HG03342 (cell line): ENCODE data around the gene IRF9.

Experiments
- ATAC-seq: cut with Tn5 transposase; IDR thresholded peaks from one replicate; pipeline ENCODE4 v1.9.1; 2021; ENCODE audit warnings: mild to moderate bottlenecking, moderate library complexity; ENCODE audit not compliant: unreplicated experiment

IRF9 gene

DNA sequence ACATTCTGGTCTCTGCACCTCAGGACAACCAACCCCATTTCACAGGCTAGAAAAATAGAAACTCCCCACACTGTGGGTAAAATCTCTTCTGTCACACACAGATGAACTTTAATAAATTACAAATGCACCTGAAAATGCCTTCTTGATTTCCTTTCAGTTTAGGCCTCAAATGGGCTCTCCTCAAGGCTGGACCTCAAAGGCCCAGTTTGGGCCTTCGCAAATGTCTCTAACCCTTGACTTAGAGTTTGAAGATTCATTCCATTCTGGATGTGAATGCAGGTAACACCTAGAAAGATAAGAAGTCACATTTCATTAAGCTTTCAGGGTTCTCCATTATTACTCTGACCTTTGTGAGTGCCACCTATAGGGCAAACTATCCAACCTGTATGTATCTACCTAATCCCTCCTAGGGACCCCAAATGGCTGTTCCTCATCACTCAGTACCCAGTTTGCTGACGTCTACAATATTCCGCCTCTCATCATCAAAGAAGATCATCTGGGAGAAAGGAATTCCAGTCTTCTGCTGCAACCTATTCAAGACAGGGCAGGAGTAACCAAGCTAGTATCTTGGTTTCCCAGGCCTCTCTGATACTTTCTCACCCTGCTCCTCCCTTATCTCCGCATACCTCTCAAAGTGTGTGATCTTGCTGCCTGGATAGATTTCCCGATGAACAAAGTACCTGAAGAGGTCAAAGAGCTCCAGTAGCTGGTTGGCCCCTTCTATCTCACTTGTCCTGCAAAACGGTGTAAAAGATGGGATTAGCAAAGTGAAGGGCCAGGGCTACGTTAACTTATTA lies 53.0 kb downstream of the IRF9 start:
- ATAC-seq = no peak

DNA sequence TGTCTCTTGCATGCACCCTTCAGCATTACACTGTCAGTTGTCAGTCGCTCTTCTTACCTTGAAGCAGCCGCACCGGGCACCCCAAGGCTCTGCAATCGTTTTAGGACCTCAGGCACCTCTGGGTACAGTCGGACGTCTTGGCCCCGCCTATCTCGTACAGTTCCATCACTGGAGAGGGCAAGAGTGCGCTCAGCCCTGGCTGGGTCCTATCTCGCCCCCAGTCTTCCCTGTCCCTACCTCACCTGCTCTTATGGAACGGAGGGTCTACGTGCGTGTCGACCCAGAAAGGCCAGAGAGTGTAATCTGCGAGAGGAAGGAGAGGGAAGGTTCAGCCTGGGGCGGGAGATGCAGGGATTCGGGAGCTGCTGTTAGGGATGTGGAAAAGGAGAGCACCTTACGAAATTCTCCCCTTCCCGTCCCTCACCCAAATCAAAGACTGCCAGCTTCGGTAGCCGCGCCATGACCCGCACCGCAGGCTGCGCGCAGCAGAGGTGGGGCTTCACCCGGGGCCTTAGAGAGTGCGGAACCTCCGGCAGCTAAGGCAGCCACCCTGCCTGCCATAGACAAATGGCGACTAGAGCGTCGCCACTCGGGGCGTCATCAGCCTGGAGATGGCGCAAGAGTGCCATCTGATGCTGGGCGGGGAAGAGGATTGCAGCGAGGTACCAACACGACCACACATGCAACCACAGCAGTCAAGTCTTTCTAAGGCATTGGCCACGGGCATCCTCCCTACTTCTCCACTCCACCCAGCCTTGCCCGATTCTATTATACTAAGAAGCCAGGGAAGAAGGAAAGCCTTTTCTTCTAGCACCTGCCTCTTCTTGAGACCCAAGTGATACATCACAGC lies 54.7 kb downstream of the IRF9 start, which contains the start of gene MDP1:
Gene MDP1, minus strand, starts transcription at position 572 of the 850 bp plus-strand sequence. Its CDS starts 111 bp downstream, at position 461.
- peak; percentile 61 for ATAC-seq
